CD14-positive monocyte (primary cell): ENCODE measurements around the gene DNM2. TPM values are rescaled to one million over a fixed set of nuclear protein-coding genes. Genes with fewer than 3 reads are reported as not detected.

Experiments used
- DNase-seq, 3 donors: peaks; one replicate each; pipeline ENCODE4 v3.0.0-alpha.2; 2011 to 2022
- H2AFZ ChIP-seq: 2 replicates; pipeline ENCODE4 v1.6.0; 2012; ENCODE audit warnings: mild to moderate bottlenecking, low read depth, low read length, inconsistent platforms; ENCODE audit not compliant: insufficient read depth, poor library complexity, severe bottlenecking
- H3K27ac ChIP-seq, 2 donors: 1 replicate in 1 of 2; 2 replicates in 1 of 2; pipeline ENCODE4 v1.5.1; 2012 to 2013; ENCODE audit warnings: low read length in 2 of 2, control low read depth in 1 of 2, inconsistent platforms in 1 of 2, low read depth in 1 of 2, mild to moderate bottlenecking in 1 of 2
- H3K27me3 ChIP-seq, 2 donors: one replicate each; pipeline versions ENCODE4 v1.6.0 to v1.6.1; 2011 to 2013; ENCODE audit warnings: low read length in 2 of 2; ENCODE audit not compliant: control insufficient read depth in 2 of 2, insufficient read depth in 2 of 2
- H3K36me3 ChIP-seq, 2 donors: replicated peaks in 1 of 2; 1 replicate in 1 of 2; 2 replicates in 1 of 2; pipeline versions ENCODE4 v1.5.1 to v1.6.1; 2012 to 2013; ENCODE audit warnings: low read length in 2 of 2, control low read depth in 1 of 2, inconsistent platforms in 1 of 2, mild to moderate bottlenecking in 1 of 2; ENCODE audit not compliant: insufficient read depth in 2 of 2, control insufficient read depth in 1 of 2
- H3K4me1 ChIP-seq, 2 donors: 1 replicate in 1 of 2; 2 replicates in 1 of 2; pipeline versions ENCODE4 v1.5.1 to v1.6.1; 2012 to 2013; ENCODE audit warnings: low read length in 2 of 2, control low read depth in 1 of 2, inconsistent platforms in 1 of 2, mild to moderate bottlenecking in 1 of 2, moderate library complexity in 1 of 2; ENCODE audit not compliant: insufficient read depth in 2 of 2, control insufficient read depth in 1 of 2
- H3K4me2 ChIP-seq: replicated peaks from 2 replicates; pipeline ENCODE3; 2012; ENCODE audit warnings: low read length, moderate library complexity, mild to moderate bottlenecking; ENCODE audit not compliant: poor library complexity, severe bottlenecking; ENCODE audit errors: extremely low read depth
- H3K4me3 ChIP-seq, 3 experiments: fragments of 200-600 bp in 1 of 3; sonication (generic) in 1 of 3; replicated peaks in 1 of 3; 1 replicate in 2 of 3; 2 replicates in 1 of 3; pipeline ENCODE4 v1.5.1; 2011 to 2013; ENCODE audit warnings: low read length in 3 of 3, mild to moderate bottlenecking in 3 of 3, control low read depth in 2 of 3, low read depth in 2 of 3, inconsistent platforms in 1 of 3, moderate library complexity in 1 of 3
- H3K79me2 ChIP-seq: 2 replicates; pipeline ENCODE4 v1.6.0; 2012; ENCODE audit warnings: mild to moderate bottlenecking, control low read depth, inconsistent platforms, low read length, moderate library complexity; ENCODE audit not compliant: insufficient read depth
- H3K9ac ChIP-seq: 2 replicates; pipeline ENCODE4 v1.6.0; 2017; ENCODE audit warnings: low read length, mild to moderate bottlenecking; ENCODE audit not compliant: insufficient read depth, poor library complexity, severe bottlenecking
- H3K9me3 ChIP-seq, 2 donors: replicated peaks in 1 of 2; 1 replicate in 1 of 2; 2 replicates in 1 of 2; pipeline versions ENCODE4 v1.5.1 to v1.6.1; 2012 to 2013; ENCODE audit warnings: low read length in 2 of 2, control low read depth in 1 of 2; ENCODE audit not compliant: control insufficient read depth in 1 of 2, insufficient read depth in 1 of 2
- H4K20me1 ChIP-seq: 2 replicates; pipeline ENCODE4 v1.6.0; 2012; ENCODE audit warnings: mild to moderate bottlenecking, low read length, control low read depth, moderate library complexity; ENCODE audit not compliant: insufficient read depth
- H3K27ac Mint-ChIP-seq, 7 donors: one replicate each; pipeline ENCODE4 v1.8.0; 2020; ENCODE audit warnings: mild to moderate bottlenecking in 7 of 7, mixed read lengths in 7 of 7, moderate library complexity in 6 of 7, inconsistent platforms in 2 of 7
- H3K27me3 Mint-ChIP-seq, 3 donors: one replicate each; pipeline ENCODE4 v1.8.0; 2021 to 2022; ENCODE audit warnings: low read depth in 3 of 3, mild to moderate bottlenecking in 3 of 3, mixed read lengths in 3 of 3, moderate library complexity in 3 of 3, inconsistent platforms in 1 of 3
- H3K36me3 Mint-ChIP-seq, 2 donors: one replicate each; pipeline ENCODE4 v1.8.0; 2020; ENCODE audit warnings: mixed read lengths in 2 of 2, inconsistent platforms in 1 of 2, mild to moderate bottlenecking in 1 of 2
- H3K4me1 Mint-ChIP-seq: one replicate; pipeline ENCODE4 v1.8.0; 2020; ENCODE audit warnings: mild to moderate bottlenecking, mixed read lengths
- H3K4me3 Mint-ChIP-seq, 2 donors: one replicate each; pipeline ENCODE4 v1.8.0; 2020; ENCODE audit warnings: mild to moderate bottlenecking in 2 of 2, mixed read lengths in 2 of 2, moderate library complexity in 1 of 2
- H3K9me3 Mint-ChIP-seq, 7 donors: one replicate each; pipeline ENCODE4 v1.8.0; 2020 to 2022; ENCODE audit warnings: mixed read lengths in 7 of 7, mild to moderate bottlenecking in 6 of 7, moderate library complexity in 6 of 7, inconsistent platforms in 2 of 7
- WGBS: methylation state at CpG from one replicate; pipeline ENCODE4 v1.1.5; 2013; ENCODE audit warnings: missing lambda C conversion rate; ENCODE audit not compliant: insufficient coverage; 5-methylcytosine and 5-hydroxymethylcytosine counted together
- intact Hi-C, 2 donors: fragments of 100-400 bp; cut with micrococcal nuclease; formaldehyde crosslinking; loops; one replicate each; pipeline versions ENCODE4 v1.15.0 to v1.15.1; 2023
- polyA plus RNA-seq, 3 donors: library from polyadenylated mRNA; depleted of rRNA in 1 of 3; unstranded in 2 of 3; stranded (reverse) in 1 of 3; fragments of 300-500 nt in 2 of 3; fragments of >200 nt in 1 of 3; fragmentation: Illumina TruSeq in 2 of 3; gene quantifications; 1 replicate in 2 of 3; 2 replicates in 1 of 3; pipeline ENCODE4 v1.2.3, GENCODE V29; 2012 to 2021
- TF ChIP-seq, protein P1 (sequence below): fragments of 200-600 bp; IDR thresholded peaks from one replicate; pipeline ENCODE4 v1.8.0; 2022; ENCODE audit warnings: antibody characterized with exemption, mild to moderate bottlenecking

The DNM2 gene
- polyA plus RNA-seq, 3 donors: 53.0 to 186 (median 69.5) TPM

DNA sequence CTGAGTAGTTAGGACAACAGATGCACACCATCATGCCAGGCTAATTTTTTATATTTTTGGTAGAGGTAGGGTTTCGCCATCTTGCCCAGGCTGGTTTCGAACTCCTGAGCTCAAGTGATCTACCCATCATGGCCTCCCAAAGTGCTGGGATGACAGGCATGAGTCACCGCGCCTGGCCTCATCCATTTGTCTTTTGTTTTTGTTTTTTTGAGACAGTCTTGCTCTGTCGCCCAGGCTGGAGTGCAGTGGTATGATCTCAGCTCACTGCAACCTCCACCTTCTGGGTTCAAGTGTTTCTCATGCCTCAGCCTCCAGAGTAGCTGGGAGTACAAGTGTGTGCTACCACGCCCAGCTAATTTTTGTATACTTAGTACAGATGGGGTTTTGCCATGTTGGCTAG is 57.0 kb downstream of the DNM2 start:
- peaks cover 64 to 87% of the 10 kb centered on the region in 2 donors for H3K36me3 Mint-ChIP-seq
- peaks cover 30 to 41% of the 10 kb centered on the region in 2 donors for H3K4me1 ChIP-seq

DNA sequence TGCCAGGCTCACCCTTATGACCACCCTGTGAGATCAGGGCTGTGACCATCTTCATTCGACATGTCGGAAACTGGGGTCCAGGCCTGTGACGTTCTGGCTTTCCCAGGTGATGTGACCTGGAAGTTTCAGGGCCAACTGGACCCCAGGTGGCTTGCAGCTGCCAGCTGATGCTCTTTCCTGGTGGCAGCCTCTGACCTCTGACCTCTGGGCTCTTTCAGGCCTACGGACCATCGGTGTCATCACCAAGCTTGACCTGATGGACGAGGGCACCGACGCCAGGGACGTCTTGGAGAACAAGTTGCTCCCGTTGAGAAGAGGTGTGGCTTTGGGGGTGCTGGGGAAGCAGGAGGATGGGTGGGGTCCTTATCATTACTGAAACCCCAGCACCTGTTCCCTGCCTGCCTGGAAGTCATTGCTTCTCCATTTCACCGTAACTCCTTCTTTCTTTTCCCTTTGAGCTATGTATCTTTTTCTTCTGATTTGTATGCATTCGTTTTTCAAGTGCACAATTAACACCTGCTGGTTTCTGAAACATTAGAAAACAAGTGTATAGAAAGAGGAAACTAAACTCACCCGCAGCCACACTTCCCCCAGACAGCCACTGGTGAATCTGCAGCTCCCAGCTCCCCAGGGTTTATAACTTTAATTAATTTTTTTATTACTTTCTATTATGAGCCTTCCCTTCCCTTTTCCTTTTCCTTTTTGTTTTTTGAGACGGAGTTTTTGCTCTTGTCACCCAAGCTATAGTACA is 59.2 kb downstream of the DNM2 start:
- DNase-seq: peak in 1 of 3 donors; percentile 32
- H3K27ac ChIP-seq: peak overlapping the region; percentile 50 to 65
- peaks cover 45% of the 10 kb centered on the region for H3K4me1 Mint-ChIP-seq
- H4K20me1 ChIP-seq: peaks cover 3% of the 10 kb centered on the region
- H3K27ac Mint-ChIP-seq: peak overlapping the region; percentile 25 to 91 (median 85)
- no peak overlapping the region for H2AFZ ChIP-seq
- peaks cover 0 to 1% (median 0%) of the 10 kb centered on the region in 7 donors for H3K9me3 Mint-ChIP-seq
- H3K4me3 Mint-ChIP-seq: peak overlapping the region in 1 of 2 donors; percentile 80
- H3K9ac ChIP-seq: no peak overlapping the region
- no peaks in the 10 kb centered on the region for H3K27me3 ChIP-seq
- TF ChIP-seq, protein P1, sequence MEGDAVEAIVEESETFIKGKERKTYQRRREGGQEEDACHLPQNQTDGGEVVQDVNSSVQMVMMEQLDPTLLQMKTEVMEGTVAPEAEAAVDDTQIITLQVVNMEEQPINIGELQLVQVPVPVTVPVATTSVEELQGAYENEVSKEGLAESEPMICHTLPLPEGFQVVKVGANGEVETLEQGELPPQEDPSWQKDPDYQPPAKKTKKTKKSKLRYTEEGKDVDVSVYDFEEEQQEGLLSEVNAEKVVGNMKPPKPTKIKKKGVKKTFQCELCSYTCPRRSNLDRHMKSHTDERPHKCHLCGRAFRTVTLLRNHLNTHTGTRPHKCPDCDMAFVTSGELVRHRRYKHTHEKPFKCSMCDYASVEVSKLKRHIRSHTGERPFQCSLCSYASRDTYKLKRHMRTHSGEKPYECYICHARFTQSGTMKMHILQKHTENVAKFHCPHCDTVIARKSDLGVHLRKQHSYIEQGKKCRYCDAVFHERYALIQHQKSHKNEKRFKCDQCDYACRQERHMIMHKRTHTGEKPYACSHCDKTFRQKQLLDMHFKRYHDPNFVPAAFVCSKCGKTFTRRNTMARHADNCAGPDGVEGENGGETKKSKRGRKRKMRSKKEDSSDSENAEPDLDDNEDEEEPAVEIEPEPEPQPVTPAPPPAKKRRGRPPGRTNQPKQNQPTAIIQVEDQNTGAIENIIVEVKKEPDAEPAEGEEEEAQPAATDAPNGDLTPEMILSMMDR: no peak
- H3K4me1 ChIP-seq: peaks cover 52 to 63% of the 10 kb centered on the region in 2 donors
- H3K36me3 ChIP-seq: peaks cover 52 to 66% of the 10 kb centered on the region in 2 donors
- no peaks in the 10 kb centered on the region for H3K27me3 Mint-ChIP-seq
- H3K36me3 Mint-ChIP-seq: peaks cover 65 to 89% of the 10 kb centered on the region in 2 donors
- H3K4me2 ChIP-seq: peak overlapping the region; percentile 30
- H3K9me3 ChIP-seq: no peaks in the 10 kb centered on the region
- H3K79me2 ChIP-seq: peaks cover 41% of the 10 kb centered on the region
- intact Hi-C loops: no loop called here
- H3K4me3 ChIP-seq: peak overlapping the region in 1 of 3 experiments; percentile 35
- WGBS: 88% methylated on average over 5 of the region's 14 CpGs

More for the DNA sequence above, 57.0 kb downstream of the DNM2 start:
- Histone ChIP-seq H4K20me1 (peaks cover 21% of the 10 kb centered on the region), H3K9me3 (no peaks in the 10 kb centered on the region), H3K27me3 (no peaks in the 10 kb centered on the region), H3K4me3 (no peak overlapping the region), H3K27ac (no peak overlapping the region), H3K9ac (no peak overlapping the region), H3K79me2 (peaks cover 50% of the 10 kb centered on the region), H3K4me2 (no peak overlapping the region), H2AFZ (no peak overlapping the region), H3K36me3 (peaks cover 53 to 76% of the 10 kb centered on the region in 2 donors)
- WGBS: 94% methylated on average over 3 of the region's 6 CpGs
- peak overlapping the region in 4 of 7 donors; percentile 41 to 60 (median 46) for H3K27ac Mint-ChIP-seq
- no peak for DNase-seq
- intact Hi-C loops: no loop called here
- H3K27me3 Mint-ChIP-seq: no peaks in the 10 kb centered on the region
- H3K4me3 Mint-ChIP-seq: no peak overlapping the region
- H3K9me3 Mint-ChIP-seq: peaks cover 0 to 1% (median 0%) of the 10 kb centered on the region in 7 donors
- TF ChIP-seq, protein P1: no peak
- peaks cover 23% of the 10 kb centered on the region for H3K4me1 Mint-ChIP-seq
